PC-3 (cell line): ENCODE results near the gene GTF2A1L. TPM values are rescaled to one million over a fixed set of nuclear protein-coding genes. Genes with fewer than 3 reads are reported as not detected.

ENCODE experiments used
- ATAC-seq: fragments of 200-7000 bp; cut with Tn5 transposase; 2 replicates; pipeline ENCODE4 v1.9.1; 2020; ENCODE audit warnings: mild to moderate bottlenecking, moderate library complexity
- BruUV-seq: library from RNA; stranded (reverse); fragments of 400-500 nt; replicated peaks from 2 replicates; lab custom pipeline; 2021; lab: Mats Ljungman, UMichigan
- CTCF ChIA-PET: fragments of 300-600 bp; sonication (Branson Sonifier 250); formaldehyde crosslinking; loops from one replicate; lab custom pipeline; 2022; ENCODE audit warnings: antibody characterized with exemption; lab: Charles Lee
- POLR2A ChIA-PET: fragments of 300-600 bp; sonication (Branson Sonifier 250); formaldehyde crosslinking; loops from one replicate; lab custom pipeline; 2022; ENCODE audit warnings: antibody characterized with exemption; ENCODE audit not compliant: unreplicated experiment; lab: Charles Lee
- DNase-seq: peaks from one replicate; pipeline ENCODE4 v3.0.0-alpha.2; 2015
- H2AFZ ChIP-seq: fragments of 300-600 bp; sonication (generic); 2 replicates; pipeline ENCODE4 v1.6.0; 2016; ENCODE audit warnings: antibody characterized with exemption, low read length
- H3F3A ChIP-seq: fragments of 300-600 bp; sonication (generic); one replicate; pipeline ENCODE4 v1.6.0; 2017; ENCODE audit warnings: antibody characterized with exemption, low read length, control low read depth, mild to moderate bottlenecking; ENCODE audit not compliant: unreplicated experiment
- H3K27ac ChIP-seq: fragments of 300-600 bp; sonication (generic); 2 replicates; pipeline ENCODE4 v1.5.1; 2016; ENCODE audit warnings: mild to moderate bottlenecking, low read length
- H3K27me3 ChIP-seq: fragments of 300-600 bp; sonication (generic); 2 replicates; pipeline ENCODE4 v1.6.1; 2016; ENCODE audit warnings: low read length, mixed read lengths
- H3K36me3 ChIP-seq: fragments of 300-600 bp; sonication (generic); 2 replicates; pipeline ENCODE4 v1.6.1; 2016; ENCODE audit warnings: low read depth, mixed run types, low read length, mixed read lengths
- H3K4me1 ChIP-seq: fragments of 300-600 bp; sonication (generic); 2 replicates; pipeline ENCODE4 v1.5.1; 2016; ENCODE audit warnings: low read length; ENCODE audit not compliant: insufficient read depth
- H3K4me2 ChIP-seq: fragments of 300-600 bp; sonication (generic); 2 replicates; pipeline ENCODE4 v1.6.0; 2016; ENCODE audit warnings: low read length
- H3K4me3 ChIP-seq: fragments of 300-600 bp; sonication (generic); 2 replicates; pipeline ENCODE4 v1.5.1; 2016; ENCODE audit warnings: mild to moderate bottlenecking, low read length, mixed read lengths
- H3K79me2 ChIP-seq: fragments of 300-600 bp; sonication (generic); 2 replicates; pipeline ENCODE4 v1.6.1; 2017; ENCODE audit warnings: low read length, mixed read lengths
- H3K9ac ChIP-seq: fragments of 300-600 bp; sonication (generic); 2 replicates; pipeline ENCODE4 v1.6.0; 2016; ENCODE audit warnings: mild to moderate bottlenecking, low read length
- H3K9me2 ChIP-seq: fragments of 300-600 bp; sonication (generic); replicated peaks from 2 replicates; pipeline ENCODE4 v1.6.1; 2016; ENCODE audit warnings: mixed run types, low read length, mixed read lengths
- H3K9me3 ChIP-seq: fragments of 300-600 bp; sonication (generic); 2 replicates; pipeline ENCODE4 v1.6.1; 2016; ENCODE audit warnings: low read length, mixed read lengths
- H4K20me1 ChIP-seq: fragments of 300-600 bp; sonication (generic); 2 replicates; pipeline ENCODE4 v1.6.1; 2016; ENCODE audit warnings: low read length, mixed read lengths
- CTCF ChIP-seq: fragments of 300-600 bp; sonication (generic); conservative IDR thresholded peaks from 2 replicates; pipeline ENCODE4 v1.5.1; 2017; ENCODE audit warnings: antibody characterized with exemption, low read depth, mild to moderate bottlenecking, low read length
- EZH2 ChIP-seq: fragments of 300-600 bp; sonication (generic); IDR thresholded peaks from one replicate; pipeline ENCODE4 v1.6.1; 2017; ENCODE audit warnings: antibody characterized with exemption, mild to moderate bottlenecking, low read length; ENCODE audit not compliant: unreplicated experiment
- EZH2phosphoT487 ChIP-seq: fragments of 300-600 bp; sonication (generic); IDR thresholded peaks from 2 replicates; pipeline ENCODE4 v1.6.1; 2018; ENCODE audit warnings: mild to moderate bottlenecking, antibody characterized with exemption, low read length, borderline replicate concordance
- intact Hi-C: fragments of 100-400 bp; cut with micrococcal nuclease; formaldehyde crosslinking; loops from 2 replicates; pipeline ENCODE4 v1.9.0; 2023
- total RNA-seq: library from RNA; depleted of rRNA; stranded (reverse); fragments of >200 nt; gene quantifications from 2 replicates; pipeline ENCODE4 v1.2.3, GENCODE V29; 2014

Gene GTF2A1L
- total RNA-seq, 1 experiment from 2014 or later: not detected

DNA sequence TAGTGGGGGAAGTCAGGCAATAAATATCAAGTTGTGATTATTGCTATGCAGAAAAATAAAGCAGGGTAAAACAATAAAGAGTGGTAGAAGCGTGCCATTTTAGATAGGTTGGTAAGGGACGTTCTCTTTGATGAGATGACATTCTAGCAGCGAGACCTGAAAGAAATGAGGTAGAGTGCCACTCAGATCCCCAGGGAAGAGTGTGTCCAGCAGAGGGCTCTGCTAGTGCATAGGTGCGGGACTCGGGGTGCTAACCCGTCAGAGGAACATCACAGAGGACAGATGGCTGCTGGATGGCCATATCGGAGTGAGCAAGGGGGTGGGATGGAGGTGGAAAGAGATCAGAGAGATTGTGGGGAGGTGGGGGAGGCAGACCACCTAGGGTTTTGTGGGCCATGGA, 16.3 kb upstream of the GTF2A1L start:
- H3K9me2 ChIP-seq: no peaks in the 10 kb centered on the region
- ChIA-PET CTCF (no interaction called here), POLR2A (no interaction called here)
- no peak overlapping the region for H3K4me3 ChIP-seq
- H3K9ac ChIP-seq: no peak overlapping the region
- H3K27ac ChIP-seq: no peak overlapping the region
- no peak overlapping the region for H2AFZ ChIP-seq
- no peaks in the 10 kb centered on the region for H4K20me1 ChIP-seq
- no peaks in the 10 kb centered on the region for H3K9me3 ChIP-seq
- no peaks in the 10 kb centered on the region for H3K79me2 ChIP-seq
- ATAC-seq (peak; percentile 78; the same call in 1 of the 2 replicates), DNase-seq (peak; percentile 44)
- H3K27me3 ChIP-seq: no peaks in the 10 kb centered on the region
- no peaks in the 10 kb centered on the region for H3K36me3 ChIP-seq
- intact Hi-C loops: loop anchor here (1.0 to 5.0 kb wide), 2 partner anchors 126 to 1891 kb away; no protein-coding TSS in a partner anchor
- peak overlapping the region; percentile 24; the same call in 1 of the 2 replicates for H3K4me2 ChIP-seq
- peak; percentile 74 for TF ChIP-seq CTCF
- TF ChIP-seq EZH2phosphoT487: no peak
- no peaks in the 10 kb centered on the region for H3F3A ChIP-seq
- peaks cover 8% of the 10 kb centered on the region for H3K4me1 ChIP-seq
- BruUV-seq: no TSS peak

DNA sequence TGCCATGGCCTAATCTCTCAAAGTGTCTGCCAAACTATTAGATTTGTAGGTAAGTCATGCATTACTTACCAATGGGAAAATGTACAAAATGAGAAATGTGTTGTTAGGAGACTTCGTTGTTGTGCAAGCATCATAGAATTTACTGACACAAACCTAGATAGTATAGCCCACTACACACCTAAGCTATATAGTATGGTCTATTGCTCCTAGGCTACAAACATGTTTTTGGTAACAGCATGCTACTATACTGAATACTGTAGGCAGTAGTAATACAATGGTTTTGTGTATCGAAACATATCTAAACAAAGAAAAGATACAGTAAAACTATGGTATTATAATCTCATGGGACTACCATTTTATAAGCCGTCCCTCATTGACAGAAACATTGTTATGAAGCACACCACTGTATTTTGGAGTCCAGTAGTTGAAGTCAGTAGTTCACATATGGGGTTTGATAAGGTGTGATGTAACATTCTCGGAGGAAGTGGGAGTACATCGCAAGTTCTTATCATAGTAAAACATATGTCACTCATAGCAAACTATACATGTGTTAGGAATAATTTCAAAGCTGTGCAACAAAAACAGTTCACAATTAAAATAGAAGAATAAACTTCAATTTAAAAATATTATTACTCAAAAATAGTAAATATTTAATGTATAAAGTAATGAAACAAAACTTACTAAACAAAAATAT, 12.0 kb upstream of the GTF2A1L start:
- no peaks in the 10 kb centered on the region for H3K79me2 ChIP-seq
- H3K9me3 ChIP-seq: no peaks in the 10 kb centered on the region
- H3K36me3 ChIP-seq: no peaks in the 10 kb centered on the region
- no peak overlapping the region for H3K9ac ChIP-seq
- peaks cover 17% of the 10 kb centered on the region for H3K4me1 ChIP-seq
- CTCF ChIA-PET: no interaction called here
- H3F3A ChIP-seq: no peaks in the 10 kb centered on the region
- no TSS peak for BruUV-seq
- no peak for DNase-seq
- no peak overlapping the region for H3K4me3 ChIP-seq
- H3K4me2 ChIP-seq: no peak overlapping the region
- no peak for ATAC-seq
- H3K27ac ChIP-seq: no peak overlapping the region
- H3K27me3 ChIP-seq: no peaks in the 10 kb centered on the region
- H3K9me2 ChIP-seq: no peaks in the 10 kb centered on the region
- no peaks in the 10 kb centered on the region for H4K20me1 ChIP-seq
- TF ChIP-seq EZH2phosphoT487 (no peak), EZH2 (no peak), CTCF (no peak)
- no peak overlapping the region for H2AFZ ChIP-seq
- POLR2A ChIA-PET: no interaction called here
- intact Hi-C loops: no loop called here

DNA sequence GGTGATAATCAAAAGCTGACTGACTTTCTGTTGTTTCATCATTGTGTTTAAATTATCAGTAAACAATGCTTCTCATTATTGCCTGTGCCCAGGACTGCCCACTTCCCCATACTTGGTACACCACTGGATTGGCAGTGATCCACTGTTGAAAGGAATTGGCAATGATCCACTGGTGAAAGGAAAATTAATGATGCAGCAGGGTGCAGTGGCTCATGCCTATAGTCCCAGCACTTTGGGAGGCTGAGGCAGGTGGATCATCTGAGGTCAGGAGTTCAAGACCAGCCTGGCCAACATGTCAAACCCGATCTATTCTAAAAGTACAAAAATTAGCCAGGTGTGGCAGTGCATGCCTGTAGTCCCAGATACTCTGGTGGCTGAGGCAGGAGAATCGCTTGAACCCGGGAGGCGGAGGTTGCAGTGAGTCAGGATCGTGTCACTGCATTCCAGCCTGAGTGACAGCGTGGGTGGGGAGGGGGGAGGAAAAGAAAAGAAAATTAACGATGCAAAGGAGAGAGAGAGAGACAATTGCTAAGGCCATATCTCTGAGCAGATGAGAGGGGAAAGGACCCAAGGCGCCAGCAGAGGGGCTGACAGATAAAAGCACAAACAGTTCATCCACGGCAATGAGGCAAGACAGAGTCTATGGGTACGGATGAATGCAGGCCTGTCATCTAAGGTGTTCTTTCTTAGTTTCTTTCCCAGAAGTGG, 10.2 kb upstream of the GTF2A1L start:
- 0 out of 2 replicates have a peak overlapping the region, but pooled peaks have one; percentile 2 for H2AFZ ChIP-seq
- no peak for TF ChIP-seq EZH2
- no peak for TF ChIP-seq EZH2phosphoT487
- no peak for TF ChIP-seq CTCF
- ATAC-seq: peak; percentile 43

More for the DNA sequence above, 10.2 kb upstream of the GTF2A1L start:
- Histone ChIP-seq H3K27me3 (no peaks in the 10 kb centered on the region), H3K36me3 (no peaks in the 10 kb centered on the region), H3K4me3 (no peak overlapping the region), H3K27ac (no peak overlapping the region), H3K9me2 (no peaks in the 10 kb centered on the region), H3K9me3 (no peaks in the 10 kb centered on the region), H3K4me2 (peak overlapping the region; percentile 7; the same call in 1 of the 2 replicates), H3K4me1 (peaks cover 10% of the 10 kb centered on the region; the same call in 1 of the 2 replicates), H3F3A (no peaks in the 10 kb centered on the region), H3K79me2 (no peaks in the 10 kb centered on the region), H3K9ac (no peak overlapping the region), H4K20me1 (no peaks in the 10 kb centered on the region)
- intact Hi-C loops: no loop called here
- no TSS peak for BruUV-seq
- DNase-seq: peak; percentile 66
- CTCF ChIA-PET: no interaction called here
- POLR2A ChIA-PET: no interaction called here
